A673 (cell line): ENCODE results near the gene FAM227B.

Experiments used
- EZH2 ChIP-seq: fragments of 200-600 bp; sonication (generic); IDR thresholded peaks from 2 replicates; pipeline ENCODE4 v1.6.1; 2017; ENCODE audit warnings: borderline replicate concordance, low read depth, mild to moderate bottlenecking, mixed read lengths, antibody characterized with exemption, low read length; ENCODE audit not compliant: poor library complexity, severe bottlenecking
- TF ChIP-seq, protein P1 (sequence below): fragments of 300-800, 200-600 bp; sonication (generic); conservative IDR thresholded peaks from 2 replicates; pipeline ENCODE4 v1.5.1; 2017; ENCODE audit warnings: low read depth, mild to moderate bottlenecking, antibody characterized with exemption, low read length, moderate library complexity, mixed read lengths

DNA sequence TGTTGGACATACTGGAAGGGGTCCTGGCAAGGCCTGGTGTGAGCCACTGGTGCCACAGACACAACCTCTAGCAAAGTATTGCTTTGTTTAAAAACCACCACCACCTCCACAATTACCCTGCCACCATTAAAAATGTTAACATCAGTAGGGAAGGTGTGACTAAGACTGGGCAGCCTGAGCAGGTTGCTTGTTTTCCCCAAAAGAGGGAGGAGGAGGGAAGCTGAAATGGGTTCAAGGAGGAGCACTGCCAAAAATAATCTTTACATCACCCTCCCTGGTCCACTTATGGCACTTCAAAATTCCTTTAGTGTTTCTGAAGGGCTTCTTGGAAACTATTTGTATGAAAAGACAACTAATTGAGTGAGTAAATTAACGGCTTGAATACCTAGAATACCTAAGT is 297.4 kb downstream of the FAM227B start:
- TF ChIP-seq, protein P1, sequence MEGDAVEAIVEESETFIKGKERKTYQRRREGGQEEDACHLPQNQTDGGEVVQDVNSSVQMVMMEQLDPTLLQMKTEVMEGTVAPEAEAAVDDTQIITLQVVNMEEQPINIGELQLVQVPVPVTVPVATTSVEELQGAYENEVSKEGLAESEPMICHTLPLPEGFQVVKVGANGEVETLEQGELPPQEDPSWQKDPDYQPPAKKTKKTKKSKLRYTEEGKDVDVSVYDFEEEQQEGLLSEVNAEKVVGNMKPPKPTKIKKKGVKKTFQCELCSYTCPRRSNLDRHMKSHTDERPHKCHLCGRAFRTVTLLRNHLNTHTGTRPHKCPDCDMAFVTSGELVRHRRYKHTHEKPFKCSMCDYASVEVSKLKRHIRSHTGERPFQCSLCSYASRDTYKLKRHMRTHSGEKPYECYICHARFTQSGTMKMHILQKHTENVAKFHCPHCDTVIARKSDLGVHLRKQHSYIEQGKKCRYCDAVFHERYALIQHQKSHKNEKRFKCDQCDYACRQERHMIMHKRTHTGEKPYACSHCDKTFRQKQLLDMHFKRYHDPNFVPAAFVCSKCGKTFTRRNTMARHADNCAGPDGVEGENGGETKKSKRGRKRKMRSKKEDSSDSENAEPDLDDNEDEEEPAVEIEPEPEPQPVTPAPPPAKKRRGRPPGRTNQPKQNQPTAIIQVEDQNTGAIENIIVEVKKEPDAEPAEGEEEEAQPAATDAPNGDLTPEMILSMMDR: no peak
- no peak for TF ChIP-seq EZH2
